Measurements from ENCODE around the gene CTNNB1. TPM values are rescaled to one million over a fixed set of nuclear protein-coding genes. Genes with fewer than 3 reads are reported as not detected.

The CTNNB1 gene
- total and polyA plus RNA-seq, 2 of the 8 experiments (the other 6 are each of a cell fraction or from before 2014, with no cell fraction given): 356 to 579 TPM

DNA sequence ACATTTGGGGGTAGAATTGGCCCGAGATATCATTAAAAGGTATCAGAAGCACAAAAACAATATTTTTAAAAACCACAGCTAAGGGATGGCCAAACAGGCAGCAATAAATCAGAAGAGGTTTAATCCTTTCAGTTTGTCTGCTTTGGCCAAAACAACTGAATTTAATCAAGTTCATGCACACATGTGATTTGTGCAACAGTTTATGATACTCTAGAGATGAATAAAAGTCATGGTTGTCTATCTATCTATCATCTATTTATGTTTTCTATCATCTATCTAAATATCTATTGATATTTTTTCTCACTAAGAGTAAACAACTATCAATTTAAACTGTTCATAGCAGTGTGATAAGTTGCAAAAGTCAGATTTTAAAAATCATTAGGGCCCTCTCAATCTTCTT lies 13.0 kb upstream of the CTNNB1 start (continued):
- TF ChIP-seq RXRA (IDR thresholded peaks at IDR 0.05; ENCODE audit: insufficient read depth, low read depth, low read length): no peak

Measured in H1 (cell line).